ENCODE measurements around the gene NELL1.

Gene NELL1

DNA sequence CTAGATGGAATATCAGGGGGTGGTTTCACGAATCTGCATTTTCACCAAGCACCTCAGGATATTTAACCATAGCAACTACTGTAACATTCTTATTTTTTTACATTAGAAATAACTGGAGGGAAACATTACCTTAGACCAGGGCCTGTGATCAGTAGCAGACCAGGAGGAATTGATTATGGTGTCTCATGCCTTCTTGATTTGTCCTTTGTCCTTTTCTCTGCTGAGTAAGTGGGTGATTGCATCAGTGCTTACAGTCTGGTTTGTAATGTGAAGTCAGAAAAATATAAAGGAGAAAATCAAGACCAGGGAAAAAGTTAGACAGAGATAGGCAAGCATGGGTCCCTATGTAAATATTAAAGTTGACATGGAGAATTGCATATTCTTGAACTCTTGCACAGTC, 703.3 kb downstream of the NELL1 start:
- no peak for DNase-seq

DNA sequence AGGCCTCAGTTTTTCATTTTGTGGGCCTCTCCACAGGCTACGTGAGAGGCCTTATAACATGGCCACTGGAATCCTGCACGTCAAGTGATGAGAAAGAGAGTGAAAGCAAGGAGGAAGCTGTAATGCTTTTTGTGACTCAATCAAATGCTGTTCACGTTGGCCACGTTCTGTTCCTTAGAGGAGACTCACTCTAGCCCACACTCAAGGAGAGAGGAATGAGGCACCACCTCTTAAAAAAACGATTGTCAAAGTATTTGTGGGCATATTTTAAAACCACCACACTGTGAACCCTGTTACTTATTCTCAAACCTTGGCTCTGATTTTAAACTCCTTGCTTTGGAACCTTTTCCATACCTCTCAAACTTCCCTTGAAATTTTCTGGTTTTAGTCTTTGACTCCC, 705.0 kb downstream of the NELL1 start:
- no peak for DNase-seq

GRCh38 chr11:21385669-21386440, 716.5 kb downstream of the NELL1 start:
- no peak for DNase-seq

GRCh38 chr11:21390430-21390829, 721.0 kb downstream of the NELL1 start:
- no peak for DNase-seq

- no peak for DNase-seq
Measured at GRCh38 chr11:21396342-21397008, 727.1 kb downstream of the NELL1 start.

DNA sequence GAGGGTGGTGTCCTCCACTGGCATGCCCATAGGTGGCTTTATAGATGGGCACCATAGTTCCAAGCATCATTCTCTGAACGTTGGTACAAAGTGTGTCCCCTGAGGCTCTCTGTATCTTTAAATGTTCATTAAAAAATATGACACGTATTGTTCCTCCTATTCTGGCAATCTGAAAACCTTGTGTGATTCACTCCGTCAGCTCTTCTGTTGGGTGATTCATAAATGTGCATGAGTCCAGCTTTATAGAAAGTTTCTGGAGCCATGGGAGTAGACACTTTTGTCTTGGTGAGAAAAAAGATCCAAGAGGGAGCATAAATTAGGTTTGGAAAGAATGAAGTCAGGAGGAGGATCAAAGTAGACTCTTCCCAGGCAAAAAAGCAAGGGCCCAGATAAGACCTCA, 728.8 kb downstream of the NELL1 start:
- DNase-seq, result no peak

- no peak for DNase-seq
Measured at GRCh38 chr11:21401496-21401895, 732.1 kb downstream of the NELL1 start.

GRCh38 chr11:21402274-21402673, 732.9 kb downstream of the NELL1 start:
- DNase-seq, result no peak

DNA sequence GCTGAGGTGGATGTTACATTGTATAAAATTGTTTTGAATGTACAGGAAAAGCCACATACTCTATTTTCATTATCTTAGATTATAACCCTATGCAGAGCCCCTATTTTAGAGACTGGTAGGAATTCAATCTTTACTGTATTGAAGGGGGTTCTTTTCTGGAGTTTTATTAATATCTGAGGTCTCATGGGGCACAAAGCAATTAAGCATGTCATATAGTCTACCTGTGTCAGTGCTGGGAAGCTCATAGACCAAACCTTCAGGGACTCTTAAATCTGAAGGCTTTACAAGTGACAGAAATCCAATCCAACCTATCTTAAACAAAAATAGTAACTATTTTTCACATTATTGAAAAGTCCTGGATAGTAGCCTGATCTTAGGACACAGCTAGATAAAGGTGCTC, 733.7 kb downstream of the NELL1 start:
- no peak for DNase-seq

DNA sequence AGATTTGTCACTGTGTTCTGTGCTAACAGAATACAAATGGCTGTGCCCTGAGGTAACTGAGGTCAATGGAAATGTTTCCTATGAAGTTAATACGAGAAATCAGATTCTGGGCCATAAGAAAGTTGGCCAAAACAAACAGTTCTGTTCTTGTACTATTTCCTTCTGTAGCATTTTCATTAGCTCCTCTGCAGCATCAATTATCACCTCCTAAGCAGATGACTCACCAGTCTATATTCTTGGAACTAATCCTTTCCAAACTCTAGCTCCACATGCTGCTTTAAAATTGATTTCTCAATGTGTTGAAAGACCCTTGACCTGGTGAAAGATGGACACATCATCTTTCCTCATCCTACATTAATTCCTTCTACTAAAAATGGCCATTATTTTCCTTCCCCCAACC, 736.0 kb downstream of the NELL1 start:
- DNase-seq, result no peak

DNA sequence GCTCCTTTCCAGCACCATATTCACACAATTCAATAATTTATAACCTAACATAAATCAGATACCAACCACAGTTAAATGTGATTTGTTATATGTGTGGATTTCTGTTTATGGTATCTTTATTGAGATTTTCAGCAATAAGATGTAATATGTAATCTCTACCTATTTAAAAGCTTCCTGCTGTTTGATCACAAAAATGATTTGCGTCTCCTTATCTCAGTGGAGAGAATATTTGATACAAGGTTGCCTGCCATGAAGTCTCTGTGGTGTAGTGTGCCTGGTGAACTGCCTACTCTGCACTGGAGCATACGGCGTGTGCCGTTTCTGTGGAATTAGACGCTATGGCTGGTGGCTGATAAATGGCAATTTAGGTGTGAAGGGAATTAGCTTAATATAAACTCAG, 741.1 kb downstream of the NELL1 start:
- DNase-seq, result no peak

DNA sequence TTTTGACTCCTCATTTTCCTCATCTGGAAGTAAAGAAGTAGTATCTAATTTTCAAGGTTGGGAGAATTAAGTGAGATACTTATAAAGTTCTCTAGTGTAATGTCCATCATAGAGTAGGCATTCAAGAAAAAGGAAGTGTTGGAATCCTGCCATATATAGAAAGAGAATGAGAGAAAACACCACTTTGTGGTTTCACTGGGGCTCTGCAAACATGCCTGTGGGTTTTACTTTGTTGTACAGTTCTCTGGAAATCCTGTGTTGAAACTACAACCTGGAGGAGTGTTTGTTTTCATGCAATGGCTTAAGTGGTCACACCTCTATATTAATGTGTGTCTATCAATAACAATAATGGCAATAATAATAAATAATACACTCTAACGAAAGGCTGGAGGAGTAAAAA, 741.7 kb downstream of the NELL1 start:
- DNase-seq, result no peak

DNA sequence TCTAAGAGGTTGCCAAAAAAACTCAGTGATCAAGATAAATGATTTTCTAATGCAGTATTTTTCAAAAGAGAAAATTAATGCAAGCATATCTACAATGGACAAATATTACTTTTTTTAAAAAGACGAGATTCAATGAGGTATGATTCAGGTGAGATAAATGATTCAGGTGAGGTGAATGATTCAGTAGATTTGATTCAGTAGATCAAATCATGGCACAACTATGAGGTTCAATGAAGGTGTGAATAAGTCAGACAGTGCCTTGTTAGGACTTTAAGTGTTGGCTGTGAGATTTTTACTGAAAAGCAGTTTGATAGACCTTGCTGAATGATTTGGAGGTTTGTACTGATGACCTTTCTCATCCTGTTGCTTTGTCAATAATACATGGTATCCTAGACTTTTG, 742.2 kb downstream of the NELL1 start:
- DNase-seq, result no peak

DNA sequence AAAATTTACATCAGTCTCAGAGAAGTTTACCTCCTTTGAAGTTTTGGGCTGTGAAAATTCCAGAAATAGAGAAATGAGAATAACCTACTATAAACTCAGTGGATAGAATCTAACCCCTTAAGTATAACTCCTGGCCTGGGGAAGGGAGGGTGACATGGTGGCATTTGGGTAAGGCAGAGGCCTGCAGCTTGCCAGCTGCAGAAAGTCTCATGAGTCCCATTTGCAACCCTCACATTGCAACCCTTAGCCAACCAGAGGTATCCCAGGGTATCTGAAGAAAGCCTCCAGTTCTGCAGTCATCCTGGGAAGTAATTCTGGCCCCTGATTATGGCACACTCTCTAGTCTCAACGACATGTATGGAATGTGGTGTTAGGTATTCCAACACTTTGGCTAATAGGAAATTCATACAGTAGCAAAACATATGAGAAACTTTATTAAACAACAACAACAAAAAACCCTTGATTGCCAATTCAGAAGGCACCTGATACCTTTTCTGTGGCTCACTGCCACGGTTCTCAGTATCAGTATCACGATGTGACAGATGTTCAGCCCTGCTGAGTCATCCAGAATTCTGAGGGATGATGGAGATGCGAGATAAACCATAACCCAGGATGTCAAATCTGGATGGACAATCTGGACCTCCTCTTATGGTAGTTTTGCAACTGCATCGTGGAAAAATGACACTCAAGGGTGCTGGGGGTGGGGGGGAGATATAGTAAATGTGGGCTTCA, 743.4 kb downstream of the NELL1 start:
- DNase-seq, result no peak

DNA sequence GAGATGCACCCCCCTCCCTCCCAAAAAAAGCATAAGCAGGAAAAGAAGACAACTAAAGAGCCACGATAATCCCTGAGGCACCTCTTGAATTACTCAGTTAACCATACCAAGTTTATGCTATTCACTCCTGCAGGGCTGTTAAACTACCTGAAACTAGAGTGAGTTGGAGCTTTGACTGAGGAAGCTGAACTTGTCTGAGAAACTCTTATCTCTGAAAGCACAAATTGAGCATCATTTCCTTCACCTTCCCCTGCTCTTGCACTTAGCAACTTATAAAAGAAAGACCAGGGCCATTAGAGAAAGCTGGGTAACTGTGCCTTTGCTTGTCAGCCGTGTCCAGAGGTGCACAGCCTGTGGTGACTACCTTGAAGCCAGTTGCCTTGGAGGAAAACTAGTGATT, 745.6 kb downstream of the NELL1 start:
- DNase-seq, result no peak

GRCh38 chr11:21415606-21416005, 746.2 kb downstream of the NELL1 start:
- DNase-seq, result no peak

GRCh38 chr11:21421711-21422329, 752.4 kb downstream of the NELL1 start:
- DNase-seq, result no peak

- DNase-seq, result no peak
Measured at GRCh38 chr11:21426931-21427330, 757.5 kb downstream of the NELL1 start.

DNA sequence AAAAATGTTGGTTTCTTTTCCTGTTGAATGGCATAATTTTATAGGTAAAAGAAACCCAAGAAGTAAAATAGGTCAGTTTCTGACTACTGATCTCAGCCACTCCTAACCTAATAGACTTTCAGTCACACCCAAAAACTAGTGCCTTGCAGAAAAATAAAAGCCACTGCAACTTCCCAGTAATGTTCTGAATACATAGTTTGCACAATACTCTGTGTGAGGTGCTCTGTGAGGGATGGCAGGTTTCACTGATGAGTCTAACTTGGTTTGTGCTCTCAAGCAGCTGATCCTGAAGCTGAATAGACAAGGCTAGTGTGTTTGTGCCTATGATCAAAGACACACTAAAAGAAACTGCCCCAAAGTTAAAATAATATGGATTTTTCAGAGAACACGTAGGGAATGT, 758.3 kb downstream of the NELL1 start:
- no peak for DNase-seq

DNA sequence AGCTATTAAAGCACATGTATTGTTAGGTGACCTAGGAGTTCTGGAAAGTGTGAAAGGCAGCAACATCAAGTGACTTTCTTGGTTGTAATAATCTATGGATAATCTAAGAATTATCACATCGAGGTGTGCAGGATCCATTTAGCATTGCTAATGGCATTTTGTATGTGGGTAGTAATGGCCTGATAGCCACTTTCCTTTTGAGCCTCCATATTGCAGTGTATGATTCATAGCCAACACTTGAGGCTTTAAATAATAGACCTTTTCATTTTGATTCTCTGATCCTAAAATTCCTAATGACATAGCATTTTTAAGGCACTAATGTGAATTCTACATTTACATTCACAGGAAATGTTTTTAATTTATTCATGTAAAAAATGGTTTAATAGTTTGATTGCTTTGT, 759.4 kb downstream of the NELL1 start:
- no peak for DNase-seq

DNA sequence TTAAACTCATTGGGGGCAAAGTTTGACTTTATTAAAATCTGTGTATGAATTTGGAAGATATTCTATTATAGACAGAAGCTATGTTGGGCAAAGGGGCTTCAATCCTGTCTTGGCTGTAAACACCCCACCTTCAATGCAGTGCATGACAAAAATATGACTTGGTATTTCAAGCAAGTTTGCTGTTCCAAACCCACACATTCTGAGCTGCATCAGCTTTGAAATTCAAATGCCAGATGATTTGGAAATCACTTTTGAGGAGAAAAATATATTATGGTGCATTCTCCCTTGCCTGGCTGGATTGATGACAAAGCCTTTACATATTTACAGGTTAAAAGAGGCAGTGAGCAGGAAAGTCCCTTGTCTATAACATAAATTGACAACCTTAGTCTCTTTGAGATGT, 760.0 kb downstream of the NELL1 start:
- no peak for DNase-seq

- no peak for DNase-seq
Measured at GRCh38 chr11:21430537-21430936, 761.2 kb downstream of the NELL1 start.

DNA sequence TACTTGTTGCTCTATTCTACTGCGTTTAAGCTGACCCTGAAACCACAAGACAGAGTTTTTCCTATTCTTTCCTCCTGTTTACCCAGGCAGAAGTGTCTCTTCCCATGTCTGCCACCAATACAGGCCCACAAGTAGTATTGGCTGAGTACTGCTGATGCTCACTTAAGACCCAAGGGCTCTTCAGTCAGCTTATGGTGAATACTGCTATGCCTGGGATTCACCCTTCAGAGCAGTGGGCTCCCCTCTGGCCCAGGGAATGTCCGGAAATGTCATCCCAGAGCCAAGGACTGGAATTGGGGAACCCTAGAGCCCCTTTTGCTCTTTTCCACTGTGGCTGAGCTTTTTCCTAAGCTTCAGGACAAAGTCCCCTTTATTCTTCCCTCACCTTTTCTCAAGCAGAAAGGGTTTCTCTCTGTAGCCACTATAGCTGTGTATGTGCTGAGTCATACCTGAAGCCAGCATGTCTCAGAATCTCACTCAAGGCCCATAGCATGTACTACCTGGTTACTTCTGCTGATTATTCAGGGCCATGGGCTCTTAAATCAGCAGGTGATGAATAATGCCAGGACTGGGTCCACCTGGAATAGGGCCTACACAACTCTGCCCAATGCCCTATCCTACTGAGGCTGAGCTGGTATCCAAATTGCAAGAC, 777.7 kb downstream of the NELL1 start:
- no peak for DNase-seq
